Heart left ventricle (tissue), 16 donors: Measurements from ENCODE around the gene MAST4. TPM values are rescaled to one million over a fixed set of nuclear protein-coding genes. Genes with fewer than 3 reads are reported as not detected.
A peak's percentile ranks its signal among the peaks of the same experiment; 100 is the strongest.

Experiments
- ATAC-seq, 4 donors: fragments of 200-7000 bp; cut with Tn5 transposase; one replicate each; pipeline ENCODE4 v1.9.1; 2020 to 2022; ENCODE audit warnings: moderate library complexity in 4 of 4, mild to moderate bottlenecking in 3 of 4, moderate number of reproducible peaks in 1 of 4
- DNase-seq, 5 donors: peaks; one replicate each; pipeline ENCODE4 v3.0.0-alpha.2; 2020
- H3K27ac ChIP-seq, 12 donors: fragments of 200-600 bp; sonication (generic) in 4 of 12; one replicate each; pipeline versions ENCODE4 v1.5.0 to v1.8.0; 2016 to 2022; ENCODE audit warnings: mild to moderate bottlenecking in 2 of 12
- H3K27me3 ChIP-seq, 9 donors: fragments of 200-600 bp; sonication (generic) in 2 of 9; one replicate each; pipeline versions ENCODE4 v1.5.1 to v1.8.0; 2016 to 2022; ENCODE audit warnings: mild to moderate bottlenecking in 3 of 9
- H3K36me3 ChIP-seq, 9 donors: fragments of 200-600 bp; sonication (generic) in 2 of 9; one replicate each; pipeline versions ENCODE4 v1.5.0 to v1.8.0; 2018 to 2022; ENCODE audit warnings: mild to moderate bottlenecking in 2 of 9
- H3K4me1 ChIP-seq, 12 donors: fragments of 200-600 bp; sonication (generic) in 4 of 12; one replicate each; pipeline versions ENCODE4 v1.5.0 to v1.8.0; 2016 to 2022; ENCODE audit warnings: mild to moderate bottlenecking in 3 of 12
- H3K4me3 ChIP-seq, 12 donors: fragments of 200-600 bp; sonication (generic) in 4 of 12; one replicate each; pipeline versions ENCODE4 v1.5.0 to v1.8.0; 2017 to 2022; ENCODE audit warnings: mild to moderate bottlenecking in 9 of 12, moderate library complexity in 4 of 12
- H3K9me3 ChIP-seq, 12 donors: fragments of 200-600 bp; sonication (generic) in 4 of 12; one replicate each; pipeline versions ENCODE4 v1.5.0 to v1.8.0; 2016 to 2022; ENCODE audit warnings: mild to moderate bottlenecking in 1 of 12
- CTCF ChIP-seq, 12 donors: fragments of 200-600 bp; sonication (generic) in 4 of 12; IDR thresholded peaks; one replicate each; pipeline versions ENCODE4 v1.5.0 to v1.8.0; 2018 to 2022; ENCODE audit warnings: antibody characterized with exemption in 12 of 12, mild to moderate bottlenecking in 5 of 12
- POLR2A ChIP-seq, 2 donors: fragments of 450-650 bp; IDR thresholded peaks; one replicate each; pipeline ENCODE4 v1.6.1; 2017; ENCODE audit warnings: antibody characterized with exemption in 2 of 2, mild to moderate bottlenecking in 2 of 2, moderate library complexity in 2 of 2
- WGBS, 4 donors: extraction: QIAGEN DNeasy Blood & Tissue Kit in 2 of 4; methylation state at CpG; one replicate each; pipeline versions ENCODE4 v1.1.5 to v1.1.7; 2013 to 2018; 5-methylcytosine and 5-hydroxymethylcytosine counted together
- intact Hi-C, 10 donors: fragments of 100-400 bp; cut with DNase I; formaldehyde crosslinking; loops; one replicate each; pipeline versions ENCODE4 v1.11.1 to v1.14.2; 2022
- polyA plus RNA-seq, 2 donors: library from polyadenylated mRNA; stranded (reverse); fragments of 200-250 nt; gene quantifications; one replicate each; pipeline ENCODE4 v1.2.3, GENCODE V29; 2013
- total RNA-seq, 9 donors: library from RNA; depleted of rRNA in 2 of 9; stranded (reverse); fragments of >200 nt in 2 of 9; fragmentation: NEBNext Ultra II Directional in 3 of 9; extraction: Animal tissue kit (Norgen Biotek cat#: 25700) in 3 of 9; gene quantifications; one replicate each; pipeline versions ENCODE4 v1.1.0 to v1.2.4, GENCODE V29; 2016 to 2023
- donor health status: ischemic (EF 13 %, LVEDD 7.1; RV severe dilation, severe dysfunction).
- donor health status: healthy with polysubstance abuse.
- donor health status: DM: no; HTN: yes; CAD: no.
- donor health status: DM: no; HTN: no; CAD: no.
- donor health status: ischemic (EF 25% LVEDD 6.9; RV normal size, moderate dysfunction).
- donor health status: ischemic (EF 25% LVEDD 5.7; RV mildly dilated, moderate dysfunction).
- donor health status: healthy.
- donor health status: DM: yes; HTN: yes; CAD: no.
- donor health status: ischemic (EF 35%, LVEDD 5.7; RV mildly dilated, moderate dysfunction).
- donor health status: nonischemic (EF 11% LVEDD 7.7; RV severe dilation, severe dysfunction).
- donor health status: DM: yes; HTN: yes; CAD: no.
- donor health status: PGD.
- donor health status: ischemic (EF 29% LVEDD 5.4; RV normal size, mild dysfunction).
- donor health status: nonischemic (EF 23%, LVEDD 6.1; RV moderate dilation, normal function).

The MAST4 gene
- total and polyA plus RNA-seq, 11 donors, result 26.8 to 96.2 (median 68.1) TPM

- Histone ChIP-seq H3K9me3 (no peaks in the 10 kb centered on the region), H3K36me3 (peaks cover 0 to 98% (median 52%) of the 10 kb centered on the region in 9 donors), H3K4me1 (peaks cover 0 to 39% (median 10%) of the 10 kb centered on the region in 12 donors), H3K27ac (no peak overlapping the region), H3K27me3 (no peaks in the 10 kb centered on the region), H3K4me3 (no peak overlapping the region)
- ATAC-seq (peak in 1 of 4 donors; percentile 30), DNase-seq (no peak)
- intact Hi-C loops, result loop anchor here in 2 of 10 donors (5.0 to 10.0 kb wide), 2 partner anchors 100 to 103 kb away; no protein-coding TSS in a partner anchor
- TF ChIP-seq CTCF (IDR thresholded peaks at IDR 0.05) (no peak), POLR2A (IDR thresholded peaks at IDR 0.05) (no peak)
- 86 to 95% (median 92%) methylated on average over 1 of the region's 1 CpG for WGBS, 4 donors
Observed at GRCh38 chr5:67104859-67105258, 508.7 kb downstream of the MAST4 start.

GRCh38 chr5:67105270-67105669 lies 509.1 kb downstream of the MAST4 start:
- intact Hi-C loops, result loop anchor here in 1 of 10 donors (10.0 kb wide), 1 partner anchor 100 kb away; no protein-coding TSS in a partner anchor
- Histone ChIP-seq H3K9me3 (no peaks in the 10 kb centered on the region), H3K4me3 (no peak overlapping the region), H3K27ac (no peak overlapping the region), H3K36me3 (peaks cover 0 to 100% (median 54%) of the 10 kb centered on the region in 9 donors), H3K4me1 (peaks cover 0 to 39% (median 10%) of the 10 kb centered on the region in 12 donors), H3K27me3 (no peaks in the 10 kb centered on the region)
- DNase-seq, result no peak
- WGBS, 4 donors, result 56 to 65% (median 60%) methylated on average over 3 of the region's 3 CpGs
- TF ChIP-seq POLR2A (IDR thresholded peaks at IDR 0.05) (no peak), CTCF (IDR thresholded peaks at IDR 0.05) (no peak)
- ATAC-seq, result no peak

- intact Hi-C loops, result loop anchor here in 1 of 10 donors (10.0 kb wide), 1 partner anchor 102 kb away; no protein-coding TSS in a partner anchor
- H3K4me3 ChIP-seq, result no peak overlapping the region
- peaks cover 0 to 30% (median 10%) of the 10 kb centered on the region in 12 donors for H3K4me1 ChIP-seq
- TF ChIP-seq CTCF (IDR thresholded peaks at IDR 0.05) (no peak), POLR2A (IDR thresholded peaks at IDR 0.05) (no peak)
- H3K27ac ChIP-seq, result no peak overlapping the region
- H3K27me3 ChIP-seq, result no peaks in the 10 kb centered on the region
- DNase-seq (no peak), ATAC-seq (no peak)
- H3K36me3 ChIP-seq, result peaks cover 0 to 100% (median 54%) of the 10 kb centered on the region in 9 donors
- no peaks in the 10 kb centered on the region for H3K9me3 ChIP-seq
- 55 to 66% (median 61%) methylated on average over 2 of the region's 2 CpGs for WGBS, 4 donors
Observed at GRCh38 chr5:67106626-67107342, 510.6 kb downstream of the MAST4 start.

- Histone ChIP-seq H3K27ac (no peak overlapping the region), H3K4me3 (no peak overlapping the region), H3K36me3 (peaks cover 0 to 98% (median 48%) of the 10 kb centered on the region in 9 donors), H3K4me1 (peaks cover 0 to 14% (median 2%) of the 10 kb centered on the region in 12 donors), H3K9me3 (no peaks in the 10 kb centered on the region), H3K27me3 (no peaks in the 10 kb centered on the region)
- WGBS, 4 donors, result 91 to 100% (median 99%) methylated on average over 1 of the region's 1 CpG
- intact Hi-C loops, result no loop called here
- no peak for TF ChIP-seq CTCF (IDR thresholded peaks at IDR 0.05)
- TF ChIP-seq POLR2A (IDR thresholded peaks at IDR 0.05), result no peak
- ATAC-seq (no peak), DNase-seq (no peak)
Observed at GRCh38 chr5:67111779-67112178, 515.6 kb downstream of the MAST4 start.
